ENCODE data around the gene MRPL53. TPM values are rescaled to one million over a fixed set of nuclear protein-coding genes. Genes with fewer than 3 reads are reported as not detected.

The MRPL53 gene
- total and polyA plus RNA-seq, 2 of the 8 experiments (the other 6 are each of a cell fraction or from before 2014, with no cell fraction given), result 36.6 to 46.3 TPM

DNA sequence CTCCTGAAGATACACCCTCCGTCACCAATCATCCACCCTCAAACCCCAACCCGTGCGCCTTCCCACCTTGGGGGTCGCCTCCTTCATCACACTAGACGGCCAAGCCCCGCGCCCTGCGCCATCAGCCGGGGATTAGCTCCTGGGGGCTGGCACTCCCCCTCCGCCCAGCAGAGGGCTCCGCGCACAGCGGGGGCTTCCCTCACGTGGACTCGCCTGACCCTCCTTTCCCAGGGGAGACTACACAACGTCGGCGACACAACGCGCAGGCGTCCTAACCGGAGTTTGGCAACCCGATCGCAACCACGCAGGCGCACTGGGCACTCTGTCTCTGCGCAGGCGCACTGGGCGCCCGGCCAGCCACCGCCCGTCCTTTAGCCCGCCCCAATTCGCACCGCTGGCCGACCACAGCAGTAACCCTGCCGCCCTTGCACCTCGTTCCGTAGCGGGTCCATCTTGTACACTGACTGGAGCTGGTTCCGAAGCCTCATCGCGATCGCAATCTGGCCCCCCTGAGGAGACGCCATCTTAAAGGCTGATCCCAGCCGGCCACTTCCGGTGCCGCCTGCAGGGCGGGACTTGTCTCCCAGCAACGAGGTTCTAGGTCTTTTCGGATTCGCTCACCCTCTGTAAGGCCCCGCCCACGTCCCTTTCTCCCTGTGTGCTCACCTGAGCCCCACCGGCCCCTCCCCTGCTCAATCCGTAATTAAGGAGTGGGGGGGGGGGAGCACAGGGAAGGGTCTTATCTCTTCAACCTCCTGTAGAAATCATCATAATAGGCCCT, 34.9 kb upstream of the MRPL53 start, which contains the start of gene PCGF1 (continued):
- TF ChIP-seq, protein P1, sequence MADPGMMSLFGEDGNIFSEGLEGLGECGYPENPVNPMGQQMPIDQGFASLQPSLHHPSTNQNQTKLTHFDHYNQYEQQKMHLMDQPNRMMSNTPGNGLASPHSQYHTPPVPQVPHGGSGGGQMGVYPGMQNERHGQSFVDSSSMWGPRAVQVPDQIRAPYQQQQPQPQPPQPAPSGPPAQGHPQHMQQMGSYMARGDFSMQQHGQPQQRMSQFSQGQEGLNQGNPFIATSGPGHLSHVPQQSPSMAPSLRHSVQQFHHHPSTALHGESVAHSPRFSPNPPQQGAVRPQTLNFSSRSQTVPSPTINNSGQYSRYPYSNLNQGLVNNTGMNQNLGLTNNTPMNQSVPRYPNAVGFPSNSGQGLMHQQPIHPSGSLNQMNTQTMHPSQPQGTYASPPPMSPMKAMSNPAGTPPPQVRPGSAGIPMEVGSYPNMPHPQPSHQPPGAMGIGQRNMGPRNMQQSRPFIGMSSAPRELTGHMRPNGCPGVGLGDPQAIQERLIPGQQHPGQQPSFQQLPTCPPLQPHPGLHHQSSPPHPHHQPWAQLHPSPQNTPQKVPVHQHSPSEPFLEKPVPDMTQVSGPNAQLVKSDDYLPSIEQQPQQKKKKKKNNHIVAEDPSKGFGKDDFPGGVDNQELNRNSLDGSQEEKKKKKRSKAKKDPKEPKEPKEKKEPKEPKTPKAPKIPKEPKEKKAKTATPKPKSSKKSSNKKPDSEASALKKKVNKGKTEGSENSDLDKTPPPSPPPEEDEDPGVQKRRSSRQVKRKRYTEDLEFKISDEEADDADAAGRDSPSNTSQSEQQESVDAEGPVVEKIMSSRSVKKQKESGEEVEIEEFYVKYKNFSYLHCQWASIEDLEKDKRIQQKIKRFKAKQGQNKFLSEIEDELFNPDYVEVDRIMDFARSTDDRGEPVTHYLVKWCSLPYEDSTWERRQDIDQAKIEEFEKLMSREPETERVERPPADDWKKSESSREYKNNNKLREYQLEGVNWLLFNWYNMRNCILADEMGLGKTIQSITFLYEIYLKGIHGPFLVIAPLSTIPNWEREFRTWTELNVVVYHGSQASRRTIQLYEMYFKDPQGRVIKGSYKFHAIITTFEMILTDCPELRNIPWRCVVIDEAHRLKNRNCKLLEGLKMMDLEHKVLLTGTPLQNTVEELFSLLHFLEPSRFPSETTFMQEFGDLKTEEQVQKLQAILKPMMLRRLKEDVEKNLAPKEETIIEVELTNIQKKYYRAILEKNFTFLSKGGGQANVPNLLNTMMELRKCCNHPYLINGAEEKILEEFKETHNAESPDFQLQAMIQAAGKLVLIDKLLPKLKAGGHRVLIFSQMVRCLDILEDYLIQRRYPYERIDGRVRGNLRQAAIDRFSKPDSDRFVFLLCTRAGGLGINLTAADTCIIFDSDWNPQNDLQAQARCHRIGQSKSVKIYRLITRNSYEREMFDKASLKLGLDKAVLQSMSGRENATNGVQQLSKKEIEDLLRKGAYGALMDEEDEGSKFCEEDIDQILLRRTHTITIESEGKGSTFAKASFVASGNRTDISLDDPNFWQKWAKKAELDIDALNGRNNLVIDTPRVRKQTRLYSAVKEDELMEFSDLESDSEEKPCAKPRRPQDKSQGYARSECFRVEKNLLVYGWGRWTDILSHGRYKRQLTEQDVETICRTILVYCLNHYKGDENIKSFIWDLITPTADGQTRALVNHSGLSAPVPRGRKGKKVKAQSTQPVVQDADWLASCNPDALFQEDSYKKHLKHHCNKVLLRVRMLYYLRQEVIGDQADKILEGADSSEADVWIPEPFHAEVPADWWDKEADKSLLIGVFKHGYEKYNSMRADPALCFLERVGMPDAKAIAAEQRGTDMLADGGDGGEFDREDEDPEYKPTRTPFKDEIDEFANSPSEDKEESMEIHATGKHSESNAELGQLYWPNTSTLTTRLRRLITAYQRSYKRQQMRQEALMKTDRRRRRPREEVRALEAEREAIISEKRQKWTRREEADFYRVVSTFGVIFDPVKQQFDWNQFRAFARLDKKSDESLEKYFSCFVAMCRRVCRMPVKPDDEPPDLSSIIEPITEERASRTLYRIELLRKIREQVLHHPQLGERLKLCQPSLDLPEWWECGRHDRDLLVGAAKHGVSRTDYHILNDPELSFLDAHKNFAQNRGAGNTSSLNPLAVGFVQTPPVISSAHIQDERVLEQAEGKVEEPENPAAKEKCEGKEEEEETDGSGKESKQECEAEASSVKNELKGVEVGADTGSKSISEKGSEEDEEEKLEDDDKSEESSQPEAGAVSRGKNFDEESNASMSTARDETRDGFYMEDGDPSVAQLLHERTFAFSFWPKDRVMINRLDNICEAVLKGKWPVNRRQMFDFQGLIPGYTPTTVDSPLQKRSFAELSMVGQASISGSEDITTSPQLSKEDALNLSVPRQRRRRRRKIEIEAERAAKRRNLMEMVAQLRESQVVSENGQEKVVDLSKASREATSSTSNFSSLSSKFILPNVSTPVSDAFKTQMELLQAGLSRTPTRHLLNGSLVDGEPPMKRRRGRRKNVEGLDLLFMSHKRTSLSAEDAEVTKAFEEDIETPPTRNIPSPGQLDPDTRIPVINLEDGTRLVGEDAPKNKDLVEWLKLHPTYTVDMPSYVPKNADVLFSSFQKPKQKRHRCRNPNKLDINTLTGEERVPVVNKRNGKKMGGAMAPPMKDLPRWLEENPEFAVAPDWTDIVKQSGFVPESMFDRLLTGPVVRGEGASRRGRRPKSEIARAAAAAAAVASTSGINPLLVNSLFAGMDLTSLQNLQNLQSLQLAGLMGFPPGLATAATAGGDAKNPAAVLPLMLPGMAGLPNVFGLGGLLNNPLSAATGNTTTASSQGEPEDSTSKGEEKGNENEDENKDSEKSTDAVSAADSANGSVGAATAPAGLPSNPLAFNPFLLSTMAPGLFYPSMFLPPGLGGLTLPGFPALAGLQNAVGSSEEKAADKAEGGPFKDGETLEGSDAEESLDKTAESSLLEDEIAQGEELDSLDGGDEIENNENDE (IDR thresholded peaks at IDR 0.05; ENCODE audit: insufficient replicate concordance, low read length), result no peak
- TF ChIP-seq KDM1A (IDR thresholded peaks at IDR 0.05; ENCODE audit: borderline replicate concordance, low read length), result no peak
- peak; percentile 65; the same call in 1 of the 2 replicates for TF ChIP-seq SP1 (IDR thresholded peaks at IDR 0.05; ENCODE audit: low read depth, low read length)
- TF ChIP-seq NRF1 (IDR thresholded peaks at IDR 0.05; ENCODE audit: low read depth, low read length), result peak; percentile 95
- TF ChIP-seq, protein P2, sequence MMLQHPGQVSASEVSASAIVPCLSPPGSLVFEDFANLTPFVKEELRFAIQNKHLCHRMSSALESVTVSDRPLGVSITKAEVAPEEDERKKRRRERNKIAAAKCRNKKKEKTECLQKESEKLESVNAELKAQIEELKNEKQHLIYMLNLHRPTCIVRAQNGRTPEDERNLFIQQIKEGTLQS (IDR thresholded peaks at IDR 0.05; ENCODE audit: insufficient read depth, low read depth, low read length), result peak; percentile 69; the same call in 1 of the 2 replicates
- no peak for TF ChIP-seq EGR1 (IDR thresholded peaks at IDR 0.05; ENCODE audit: borderline replicate concordance, low read depth, low read length)
- peak; percentile 18 for TF ChIP-seq TAF7 (optimal IDR thresholded peaks at IDR 0.05; ENCODE audit: borderline replicate concordance, low read depth, low read length)
- peak; percentile 59 for TF ChIP-seq CEBPB (IDR thresholded peaks at IDR 0.05; ENCODE audit: low read depth, low read length)
- TF ChIP-seq JUN (IDR thresholded peaks at IDR 0.05; ENCODE audit: low read depth, low read length), result no peak
